ENCODE results near the gene ARHGEF19.

Gene ARHGEF19

GRCh38 chr1:16211824-16212223 lies 628 bp downstream of the ARHGEF19 start:
- Histone ChIP-seq H2AFZ (ENCODE audit: low read length) (no peak overlapping the region), H3K18ac (ENCODE audit: low read length) (peak overlapping the region; percentile 97), H3K27me3 (ENCODE audit: control insufficient read depth in 3 of 3, insufficient read depth in 3 of 3, low read depth in 1 of 3, low read length in 3 of 3) (peaks cover 0 to 22% (median 6%) of the 10 kb centered on the region in 3 experiments), H4K91ac (ENCODE audit: low read depth, low read length, poor library complexity) (peak overlapping the region; percentile 5), H3K79me1 (ENCODE audit: low read depth, low read length) (peaks cover 3% of the 10 kb centered on the region), H3K27ac (replicated peaks; ENCODE audit: low read length) (no peak overlapping the region), H3K4me1 (ENCODE audit: control insufficient read depth in 2 of 2, insufficient read depth in 1 of 2, low read depth in 1 of 2, low read length in 2 of 2) (peaks cover 18 to 25% of the 10 kb centered on the region in 2 donors), H3K9ac (ENCODE audit: low read depth, low read length, poor library complexity) (peak overlapping the region; percentile 78), H3K36me3 (replicated peaks in 1 of 2; ENCODE audit: control insufficient read depth in 2 of 2, insufficient read depth in 2 of 2, low read length in 2 of 2) (no peaks in the 10 kb centered on the region), H4K8ac (ENCODE audit: low read depth, low read length) (no peak overlapping the region), H2AK5ac (ENCODE audit: low read depth, low read length) (peak overlapping the region; percentile 99), H3K4me2 (ENCODE audit: insufficient read depth, low read length, poor library complexity, severe bottlenecking) (peak overlapping the region; percentile 47), H2BK15ac (ENCODE audit: low read length) (peak overlapping the region; percentile 94), H3K4ac (ENCODE audit: low read length) (no peak overlapping the region), H2BK5ac (ENCODE audit: low read length) (peak overlapping the region; percentile 21), H2BK120ac (ENCODE audit: low read depth, low read length) (peak overlapping the region; percentile 88), H3K23ac (ENCODE audit: low read depth, low read length, poor library complexity) (peak overlapping the region; percentile 20), H3K9me3 (replicated peaks in 1 of 2; ENCODE audit: control insufficient read depth in 2 of 2, insufficient read depth in 1 of 2, low read depth in 1 of 2, low read length in 2 of 2) (no peaks in the 10 kb centered on the region), H3K4me3 (ENCODE audit: low read length in 2 of 2) (no peak overlapping the region), H3K14ac (ENCODE audit: low read length) (no peak overlapping the region), H2BK12ac (ENCODE audit: low read length) (peak overlapping the region; percentile 91)
- DNase-seq (ENCODE audit: low spot score): no peak
- WGBS, 2 donors (ENCODE audit: extremely low coverage in 2 of 2, insufficient read length in 2 of 2, insufficient replicate concordance in 1 of 2): no CpG with 5 or more reads among the region's 6 CpGs

DNA sequence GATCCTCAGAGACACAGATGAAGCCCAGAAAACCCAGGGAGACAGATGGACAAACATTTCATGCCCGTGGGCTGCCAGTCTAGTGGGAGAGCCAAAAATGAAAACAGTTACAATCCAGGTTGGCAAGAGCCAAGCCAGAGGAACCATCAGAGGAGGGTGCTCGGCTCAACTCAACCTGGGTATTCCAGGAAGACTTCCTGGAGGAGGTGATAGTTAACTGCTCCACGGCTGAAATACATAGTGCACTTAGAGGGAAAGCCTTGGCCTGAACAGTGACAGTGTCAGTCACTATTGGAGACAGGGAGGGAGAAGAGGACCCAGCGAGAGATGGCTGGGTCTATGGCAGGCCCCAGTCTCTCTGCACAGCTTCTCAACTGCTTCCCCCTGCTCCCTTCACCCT lies 1.9 kb downstream of the ARHGEF19 start:
- H2BK15ac ChIP-seq (ENCODE audit: low read length): peak overlapping the region; percentile 61
- WGBS, 2 donors (ENCODE audit: extremely low coverage in 2 of 2, insufficient read length in 2 of 2, insufficient replicate concordance in 1 of 2): no CpG with 5 or more reads among the region's 4 CpGs

GRCh38 chr1:16209847-16210407 lies 2.5 kb downstream of the ARHGEF19 start:
- peak overlapping the region; percentile 54 for H2BK15ac ChIP-seq (ENCODE audit: low read length)
- H3K23ac ChIP-seq (ENCODE audit: low read depth, low read length, poor library complexity): peak overlapping the region; percentile 20
- peak overlapping the region; percentile 73 for H4K91ac ChIP-seq (ENCODE audit: low read depth, low read length, poor library complexity)
- H3K4me1 ChIP-seq (ENCODE audit: control insufficient read depth in 2 of 2, insufficient read depth in 1 of 2, low read depth in 1 of 2, low read length in 2 of 2): peaks cover 12 to 26% of the 10 kb centered on the region in 2 donors
- peak overlapping the region; percentile 83 for H3K18ac ChIP-seq (ENCODE audit: low read length)
- no peak overlapping the region for H3K27ac ChIP-seq (replicated peaks; ENCODE audit: low read length)
- no peaks in the 10 kb centered on the region for H3K36me3 ChIP-seq (replicated peaks in 1 of 2; ENCODE audit: control insufficient read depth in 2 of 2, insufficient read depth in 2 of 2, low read length in 2 of 2)
- H3K9me3 ChIP-seq (replicated peaks in 1 of 2; ENCODE audit: control insufficient read depth in 2 of 2, insufficient read depth in 1 of 2, low read depth in 1 of 2, low read length in 2 of 2): no peaks in the 10 kb centered on the region
- H3K4ac ChIP-seq (ENCODE audit: low read length): peak overlapping the region; percentile 90
- peaks cover 3% of the 10 kb centered on the region for H3K79me1 ChIP-seq (ENCODE audit: low read depth, low read length)
- no peak overlapping the region for H3K4me2 ChIP-seq (ENCODE audit: insufficient read depth, low read length, poor library complexity, severe bottlenecking)
- WGBS, 2 donors (ENCODE audit: extremely low coverage in 2 of 2, insufficient read length in 2 of 2, insufficient replicate concordance in 1 of 2): no CpG with 5 or more reads among the region's 11 CpGs
- H2BK5ac ChIP-seq (ENCODE audit: low read length): peak overlapping the region; percentile 59
- H2AK5ac ChIP-seq (ENCODE audit: low read depth, low read length): peak overlapping the region; percentile 34
- no peak overlapping the region for H2BK12ac ChIP-seq (ENCODE audit: low read length)
- peaks cover 0 to 9% (median 0%) of the 10 kb centered on the region in 3 experiments for H3K27me3 ChIP-seq (ENCODE audit: control insufficient read depth in 3 of 3, insufficient read depth in 3 of 3, low read depth in 1 of 3, low read length in 3 of 3)
- no peak overlapping the region for H4K8ac ChIP-seq (ENCODE audit: low read depth, low read length)
- H2BK120ac ChIP-seq (ENCODE audit: low read depth, low read length): peak overlapping the region; percentile 75
- no peak for DNase-seq (ENCODE audit: low spot score)
- H2AFZ ChIP-seq (ENCODE audit: low read length): peak overlapping the region; percentile 82
- peak overlapping the region; percentile 33 for H3K9ac ChIP-seq (ENCODE audit: low read depth, low read length, poor library complexity)
- H3K14ac ChIP-seq (ENCODE audit: low read length): peak overlapping the region; percentile 22
- no peak overlapping the region for H3K4me3 ChIP-seq (ENCODE audit: low read length in 2 of 2)

More for the DNA sequence above, 1.9 kb downstream of the ARHGEF19 start:
- Histone ChIP-seq H3K79me1 (ENCODE audit: low read depth, low read length) (peaks cover 3% of the 10 kb centered on the region), H3K36me3 (replicated peaks in 1 of 2; ENCODE audit: control insufficient read depth in 2 of 2, insufficient read depth in 2 of 2, low read length in 2 of 2) (no peaks in the 10 kb centered on the region), H3K23ac (ENCODE audit: low read depth, low read length, poor library complexity) (no peak overlapping the region), H2BK12ac (ENCODE audit: low read length) (no peak overlapping the region), H3K4ac (ENCODE audit: low read length) (no peak overlapping the region), H3K27ac (replicated peaks; ENCODE audit: low read length) (no peak overlapping the region), H3K9ac (ENCODE audit: low read depth, low read length, poor library complexity) (no peak overlapping the region), H2BK5ac (ENCODE audit: low read length) (no peak overlapping the region), H3K18ac (ENCODE audit: low read length) (no peak overlapping the region), H4K91ac (ENCODE audit: low read depth, low read length, poor library complexity) (no peak overlapping the region), H3K4me2 (ENCODE audit: insufficient read depth, low read length, poor library complexity, severe bottlenecking) (no peak overlapping the region), H2AK5ac (ENCODE audit: low read depth, low read length) (peak overlapping the region; percentile 5), H3K4me3 (ENCODE audit: low read length in 2 of 2) (no peak overlapping the region), H3K9me3 (replicated peaks in 1 of 2; ENCODE audit: control insufficient read depth in 2 of 2, insufficient read depth in 1 of 2, low read depth in 1 of 2, low read length in 2 of 2) (no peaks in the 10 kb centered on the region), H3K14ac (ENCODE audit: low read length) (no peak overlapping the region), H4K8ac (ENCODE audit: low read depth, low read length) (no peak overlapping the region), H3K4me1 (ENCODE audit: control insufficient read depth in 2 of 2, insufficient read depth in 1 of 2, low read depth in 1 of 2, low read length in 2 of 2) (peaks cover 12 to 23% of the 10 kb centered on the region in 2 donors), H3K27me3 (ENCODE audit: control insufficient read depth in 3 of 3, insufficient read depth in 3 of 3, low read depth in 1 of 3, low read length in 3 of 3) (peaks cover 0 to 10% (median 0%) of the 10 kb centered on the region in 3 experiments), H2BK120ac (ENCODE audit: low read depth, low read length) (peak overlapping the region; percentile 35), H2AFZ (ENCODE audit: low read length) (no peak overlapping the region)
- DNase-seq (ENCODE audit: low spot score): no peak

- Histone ChIP-seq H3K79me1 (ENCODE audit: low read depth, low read length) (peaks cover 3% of the 10 kb centered on the region), H3K18ac (ENCODE audit: low read length) (peak overlapping the region; percentile 83), H3K4me2 (ENCODE audit: insufficient read depth, low read length, poor library complexity, severe bottlenecking) (no peak overlapping the region), H2BK120ac (ENCODE audit: low read depth, low read length) (peak overlapping the region; percentile 75), H3K27ac (replicated peaks; ENCODE audit: low read length) (no peak overlapping the region), H4K8ac (ENCODE audit: low read depth, low read length) (no peak overlapping the region), H3K9ac (ENCODE audit: low read depth, low read length, poor library complexity) (no peak overlapping the region), H3K14ac (ENCODE audit: low read length) (peak overlapping the region; percentile 22), H3K9me3 (replicated peaks in 1 of 2; ENCODE audit: control insufficient read depth in 2 of 2, insufficient read depth in 1 of 2, low read depth in 1 of 2, low read length in 2 of 2) (no peaks in the 10 kb centered on the region), H3K23ac (ENCODE audit: low read depth, low read length, poor library complexity) (no peak overlapping the region), H3K36me3 (replicated peaks in 1 of 2; ENCODE audit: control insufficient read depth in 2 of 2, insufficient read depth in 2 of 2, low read length in 2 of 2) (peaks cover 2 to 3% of the 10 kb centered on the region in 2 donors), H2BK5ac (ENCODE audit: low read length) (peak overlapping the region; percentile 59), H3K4ac (ENCODE audit: low read length) (no peak overlapping the region), H2AFZ (ENCODE audit: low read length) (peak overlapping the region; percentile 82), H3K4me1 (ENCODE audit: control insufficient read depth in 2 of 2, insufficient read depth in 1 of 2, low read depth in 1 of 2, low read length in 2 of 2) (peaks cover 12 to 26% of the 10 kb centered on the region in 2 donors), H4K91ac (ENCODE audit: low read depth, low read length, poor library complexity) (peak overlapping the region; percentile 73), H3K4me3 (ENCODE audit: low read length in 2 of 2) (no peak overlapping the region), H2BK15ac (ENCODE audit: low read length) (peak overlapping the region; percentile 54), H2AK5ac (ENCODE audit: low read depth, low read length) (peak overlapping the region; percentile 34), H2BK12ac (ENCODE audit: low read length) (no peak overlapping the region), H3K27me3 (ENCODE audit: control insufficient read depth in 3 of 3, insufficient read depth in 3 of 3, low read depth in 1 of 3, low read length in 3 of 3) (peaks cover 0 to 9% (median 0%) of the 10 kb centered on the region in 3 experiments)
- 100% methylated on average over 4 of the region's 9 CpGs; no CpG with 5 or more reads in 1 of the 2 donors for WGBS, 2 donors (ENCODE audit: extremely low coverage in 2 of 2, insufficient read length in 2 of 2, insufficient replicate concordance in 1 of 2)
- no peak for DNase-seq (ENCODE audit: low spot score)
Observed at GRCh38 chr1:16209132-16209846, 3.2 kb downstream of the ARHGEF19 start.

Data from neuronal stem cell (in vitro differentiated cells).